Fibroblast of pulmonary artery (primary cell): ENCODE measurements around the gene PLA2G4D.
A peak's percentile ranks its signal among the peaks of the same experiment; 100 is the strongest.

Experiments used
- DNase-seq: peaks from one replicate; pipeline ENCODE4 v3.0.0-alpha.2; 2010; ENCODE audit warnings: low read depth
- H3K4me3 ChIP-seq: replicated peaks from 2 replicates; pipeline ENCODE4 v1.5.1; 2011; ENCODE audit warnings: low read depth, mild to moderate bottlenecking, control low read depth, low read length, moderate library complexity
- TF ChIP-seq, protein P1 (sequence below): IDR thresholded peaks from 2 replicates; pipeline ENCODE4 v1.5.1; 2011; ENCODE audit warnings: mild to moderate bottlenecking, control low read depth, low read length, inconsistent platforms; ENCODE audit errors: missing control alignments

Gene PLA2G4D

GRCh38 chr15:42087926-42088800 lies 6.2 kb downstream of the PLA2G4D start:
- TF ChIP-seq, protein P1, sequence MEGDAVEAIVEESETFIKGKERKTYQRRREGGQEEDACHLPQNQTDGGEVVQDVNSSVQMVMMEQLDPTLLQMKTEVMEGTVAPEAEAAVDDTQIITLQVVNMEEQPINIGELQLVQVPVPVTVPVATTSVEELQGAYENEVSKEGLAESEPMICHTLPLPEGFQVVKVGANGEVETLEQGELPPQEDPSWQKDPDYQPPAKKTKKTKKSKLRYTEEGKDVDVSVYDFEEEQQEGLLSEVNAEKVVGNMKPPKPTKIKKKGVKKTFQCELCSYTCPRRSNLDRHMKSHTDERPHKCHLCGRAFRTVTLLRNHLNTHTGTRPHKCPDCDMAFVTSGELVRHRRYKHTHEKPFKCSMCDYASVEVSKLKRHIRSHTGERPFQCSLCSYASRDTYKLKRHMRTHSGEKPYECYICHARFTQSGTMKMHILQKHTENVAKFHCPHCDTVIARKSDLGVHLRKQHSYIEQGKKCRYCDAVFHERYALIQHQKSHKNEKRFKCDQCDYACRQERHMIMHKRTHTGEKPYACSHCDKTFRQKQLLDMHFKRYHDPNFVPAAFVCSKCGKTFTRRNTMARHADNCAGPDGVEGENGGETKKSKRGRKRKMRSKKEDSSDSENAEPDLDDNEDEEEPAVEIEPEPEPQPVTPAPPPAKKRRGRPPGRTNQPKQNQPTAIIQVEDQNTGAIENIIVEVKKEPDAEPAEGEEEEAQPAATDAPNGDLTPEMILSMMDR: no peak
- no peak for DNase-seq
- H3K4me3 ChIP-seq: no peak overlapping the region

- no peak overlapping the region for H3K4me3 ChIP-seq
- TF ChIP-seq, protein P1: no peak
- DNase-seq: no peak
Measured at GRCh38 chr15:42087460-42087859, 6.9 kb downstream of the PLA2G4D start.

- no peak for DNase-seq
- H3K4me3 ChIP-seq: no peak overlapping the region
- TF ChIP-seq, protein P1: no peak
Measured at GRCh38 chr15:42085721-42086120, 8.6 kb downstream of the PLA2G4D start.

DNA sequence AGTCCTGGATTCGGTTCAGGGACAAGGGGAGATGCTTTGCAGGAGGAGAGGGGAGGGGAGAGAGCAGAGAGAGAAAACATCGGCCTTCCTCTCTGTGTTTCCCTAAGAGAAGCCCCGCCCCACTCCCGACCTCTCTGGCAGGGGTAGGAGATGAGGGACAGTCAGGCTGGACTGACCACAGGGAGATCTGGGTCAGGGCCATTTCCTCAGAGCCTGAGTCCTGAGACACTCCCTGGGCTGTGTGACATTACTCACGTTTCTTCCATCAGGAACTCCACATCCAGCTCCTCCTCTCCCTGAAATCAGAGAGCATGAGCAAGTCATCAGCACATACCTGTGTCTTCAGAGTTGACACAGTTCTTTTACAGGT lies 9.1 kb downstream of the PLA2G4D start:
- DNase-seq: no peak
- H3K4me3 ChIP-seq: no peak overlapping the region
- TF ChIP-seq, protein P1: no peak

GRCh38 chr15:42084465-42085235 lies 9.7 kb downstream of the PLA2G4D start:
- no peak overlapping the region for H3K4me3 ChIP-seq
- DNase-seq: peak; percentile 62
- TF ChIP-seq, protein P1: peak; percentile 88

DNA sequence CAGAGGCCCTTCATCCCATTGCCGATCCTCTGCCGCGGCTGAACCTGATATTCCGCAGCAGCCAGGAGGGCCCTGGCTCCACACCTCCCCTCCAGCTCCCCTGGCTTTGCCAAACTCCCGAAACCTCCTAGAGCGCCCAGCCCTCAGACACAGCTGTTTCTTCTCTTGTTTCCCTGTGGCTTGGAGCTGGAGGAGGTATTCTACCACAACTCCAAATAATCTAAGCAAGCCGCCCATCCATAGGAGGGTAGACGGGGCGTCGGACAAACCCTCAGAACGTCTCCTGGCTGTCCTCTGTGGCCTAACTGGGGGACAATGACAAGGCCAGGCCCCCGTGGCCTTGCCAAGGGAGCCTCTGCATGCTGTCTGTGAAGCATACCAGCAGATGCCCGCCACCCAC lies 10.4 kb downstream of the PLA2G4D start:
- TF ChIP-seq, protein P1: no peak
- no peak for DNase-seq
- H3K4me3 ChIP-seq: no peak overlapping the region
